B cell (primary cell): ENCODE data around the gene ACTN1. TPM values are rescaled to one million over a fixed set of nuclear protein-coding genes. Genes with fewer than 3 reads are reported as not detected.

Experiments used
- ATAC-seq: fragments of 200-7000 bp; cut with Tn5 transposase; one replicate; pipeline ENCODE4 v1.10.0; 2021; ENCODE audit warnings: low read depth, mild to moderate bottlenecking, moderate number of reproducible peaks, moderate library complexity
- CTCF ChIA-PET: fragments of 350-600 bp; sonication (Branson Sonifier 250); formaldehyde crosslinking; loops from one replicate; lab custom pipeline; 2021; ENCODE audit warnings: antibody characterized with exemption, inconsistent platforms; lab: Charles Lee
- POLR2A ChIA-PET: fragments of 350-600 bp; sonication (Branson Sonifier 250); formaldehyde crosslinking; loops from one replicate; lab custom pipeline; 2021; ENCODE audit warnings: antibody characterized with exemption; lab: Charles Lee
- DNase-seq: peaks from one replicate; pipeline ENCODE4 v3.0.0; 2013
- H2AFZ ChIP-seq: 2 replicates; pipeline ENCODE4 v1.6.1; 2012; ENCODE audit warnings: mild to moderate bottlenecking, low read depth, low read length; ENCODE audit not compliant: insufficient read depth, poor library complexity, severe bottlenecking
- H3K27ac ChIP-seq, 2 donors: 1 replicate in 1 of 2; 2 replicates in 1 of 2; pipeline ENCODE4 v1.5.1; 2012 to 2013; ENCODE audit warnings: low read length in 2 of 2, mild to moderate bottlenecking in 2 of 2, moderate library complexity in 1 of 2
- H3K27me3 ChIP-seq, 4 experiments: fragments of 200-600 bp in 1 of 4; sonication (generic) in 1 of 4; replicated peaks in 1 of 4; 1 replicate in 2 of 4; 2 replicates in 2 of 4; pipeline versions ENCODE4 v1.6.1 to v1.7.0; 2013 to 2016; ENCODE audit warnings: low read length in 3 of 4, mild to moderate bottlenecking in 2 of 4, mixed read lengths in 1 of 4, moderate library complexity in 1 of 4; ENCODE audit not compliant: insufficient read depth in 4 of 4, control insufficient read depth in 3 of 4; ENCODE audit errors: control extremely low read depth in 1 of 4
- H3K36me3 ChIP-seq, 2 experiments: replicated peaks in 1 of 2; 1 replicate in 1 of 2; 2 replicates in 1 of 2; pipeline versions ENCODE4 v1.6.1 to v1.7.1; 2013; ENCODE audit warnings: low read length in 1 of 2; ENCODE audit not compliant: insufficient read depth in 2 of 2, control insufficient read depth in 1 of 2; ENCODE audit errors: control extremely low read depth in 1 of 2, extremely low read depth in 1 of 2
- H3K4me1 ChIP-seq, 2 donors: fragments of 200-600 bp in 1 of 2; sonication (generic) in 1 of 2; 1 replicate in 1 of 2; 2 replicates in 1 of 2; pipeline versions ENCODE4 v1.5.1 to v1.6.1; 2013 to 2017; ENCODE audit warnings: low read length in 2 of 2; ENCODE audit not compliant: control insufficient read depth in 2 of 2, insufficient read depth in 2 of 2
- H3K4me2 ChIP-seq: replicated peaks from 2 replicates; pipeline ENCODE3; 2012; ENCODE audit warnings: mild to moderate bottlenecking, low read depth, low read length; ENCODE audit not compliant: poor library complexity, severe bottlenecking
- H3K4me3 ChIP-seq, 5 experiments: fragments of 200-600 bp in 1 of 5; sonication (generic) in 1 of 5; 1 replicate in 3 of 5; 2 replicates in 2 of 5; pipeline versions ENCODE4 v1.5.1 to v1.7.0; 2011 to 2016; ENCODE audit warnings: low read length in 4 of 5, mild to moderate bottlenecking in 4 of 5, low read depth in 2 of 5, control low read depth in 1 of 5, moderate library complexity in 1 of 5; ENCODE audit not compliant: insufficient read depth in 1 of 5; ENCODE audit errors: control extremely low read depth in 1 of 5, extremely low read depth in 1 of 5
- H3K79me2 ChIP-seq: fragments of 200-600 bp; sonication (generic); one replicate; pipeline ENCODE4 v1.6.0; 2016; ENCODE audit warnings: low read length; ENCODE audit not compliant: control insufficient read depth, insufficient read depth
- H3K9ac ChIP-seq: fragments of 200-600 bp; sonication (generic); 2 replicates; pipeline ENCODE4 v1.6.1; 2017; ENCODE audit warnings: mild to moderate bottlenecking, low read length, moderate library complexity
- H3K9me3 ChIP-seq, 3 donors: one replicate each; pipeline versions ENCODE4 v1.6.1 to v1.7.1; 2013; ENCODE audit warnings: low read length in 2 of 3; ENCODE audit not compliant: control insufficient read depth in 2 of 3, insufficient read depth in 1 of 3; ENCODE audit errors: control extremely low read depth in 1 of 3
- H4K20me1 ChIP-seq: 2 replicates; pipeline ENCODE4 v1.6.0; 2012; ENCODE audit warnings: mild to moderate bottlenecking, low read length; ENCODE audit not compliant: insufficient read depth, control insufficient read depth, poor library complexity, severe bottlenecking
- H3K27ac Mint-ChIP-seq: one replicate; pipeline ENCODE4 v1.8.0; 2021; ENCODE audit warnings: mixed read lengths
- H3K27me3 Mint-ChIP-seq: one replicate; pipeline ENCODE4 v1.8.0; 2021; ENCODE audit warnings: mixed read lengths
- H3K4me1 Mint-ChIP-seq: one replicate; pipeline ENCODE4 v1.8.0; 2021; ENCODE audit warnings: mixed read lengths
- H3K4me3 Mint-ChIP-seq: one replicate; pipeline ENCODE4 v1.8.0; 2021; ENCODE audit warnings: mixed read lengths
- H3K9me3 Mint-ChIP-seq: one replicate; pipeline ENCODE4 v1.8.0; 2022; ENCODE audit warnings: mixed read lengths; ENCODE audit not compliant: insufficient read depth
- EZH2 ChIP-seq: IDR thresholded peaks from 2 replicates; pipeline ENCODE4 v1.6.1; 2012; ENCODE audit warnings: borderline replicate concordance, low read depth, mild to moderate bottlenecking, moderate library complexity, low read length; ENCODE audit not compliant: insufficient read depth, poor library complexity, severe bottlenecking
- WGBS: methylation state at CpG from one replicate; pipeline ENCODE4 v1.1.5; 2013; ENCODE audit warnings: missing lambda C conversion rate; ENCODE audit not compliant: insufficient coverage; 5-methylcytosine and 5-hydroxymethylcytosine counted together
- intact Hi-C: fragments of 100-400 bp; cut with micrococcal nuclease; formaldehyde crosslinking; loops from one replicate; pipeline ENCODE4 v1.10.0; 2022
- polyA plus RNA-seq: library from polyadenylated mRNA; depleted of rRNA; stranded (reverse); fragments of >200 nt; gene quantifications from 2 replicates; pipeline ENCODE4 v1.2.3, GENCODE V29; 2012
- total RNA-seq, 2 donors: library from RNA; stranded (reverse); fragments of 120-200 nt in 1 of 2; gene quantifications; 1 replicate in 1 of 2; 2 replicates in 1 of 2; pipeline versions ENCODE4 v1.2.3 to v1.2.4, GENCODE V29; 2013 to 2022
- TF ChIP-seq, protein P1 (sequence below): fragments of 200-600 bp; IDR thresholded peaks from one replicate; pipeline ENCODE4 v1.8.0; 2022; ENCODE audit warnings: antibody characterized with exemption, mild to moderate bottlenecking

Gene ACTN1
- total and polyA plus RNA-seq, 2 donors (not counting 1 experiment from before 2014, with no cell fraction given), result 0.74 to 0.89 TPM

DNA sequence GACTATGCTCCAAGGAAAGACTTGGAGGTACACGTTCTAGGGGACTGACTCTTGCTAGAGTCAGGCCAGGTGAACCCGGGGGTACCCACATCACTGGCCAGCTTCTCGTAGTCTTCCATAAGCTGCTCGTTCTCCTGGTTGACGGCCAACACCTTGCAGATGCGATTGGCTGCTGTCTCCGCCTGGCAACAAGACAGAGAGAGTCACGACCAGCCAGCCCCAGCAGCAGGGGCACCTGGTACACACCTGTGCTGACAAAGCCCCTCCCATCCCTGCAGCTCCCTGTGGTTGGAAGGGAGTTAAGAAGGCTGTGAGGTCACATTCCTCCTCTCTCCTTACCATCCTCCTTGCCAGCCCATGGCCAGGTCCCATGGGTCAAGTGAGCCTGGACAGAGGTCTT lies 85.5 kb downstream of the ACTN1 start:
- Histone ChIP-seq H3K4me1 (no peaks in the 10 kb centered on the region), H4K20me1 (no peaks in the 10 kb centered on the region), H3K9me3 (no peaks in the 10 kb centered on the region), H3K4me2 (no peak overlapping the region), H3K27me3 (no peaks in the 10 kb centered on the region), H3K9ac (no peak overlapping the region), H3K27ac (no peak overlapping the region), H3K4me3 (no peak overlapping the region), H3K79me2 (no peaks in the 10 kb centered on the region), H2AFZ (no peak overlapping the region), H3K36me3 (no peaks in the 10 kb centered on the region)
- intact Hi-C loops, result no loop called here
- Mint-ChIP-seq H3K9me3 (no peaks in the 10 kb centered on the region), H3K4me1 (peaks cover 2% of the 10 kb centered on the region), H3K27ac (no peak overlapping the region), H3K4me3 (no peak overlapping the region), H3K27me3 (peaks cover 13% of the 10 kb centered on the region)
- no peak for DNase-seq
- ATAC-seq, result no peak
- TF ChIP-seq EZH2, result no peak
- TF ChIP-seq, protein P1, sequence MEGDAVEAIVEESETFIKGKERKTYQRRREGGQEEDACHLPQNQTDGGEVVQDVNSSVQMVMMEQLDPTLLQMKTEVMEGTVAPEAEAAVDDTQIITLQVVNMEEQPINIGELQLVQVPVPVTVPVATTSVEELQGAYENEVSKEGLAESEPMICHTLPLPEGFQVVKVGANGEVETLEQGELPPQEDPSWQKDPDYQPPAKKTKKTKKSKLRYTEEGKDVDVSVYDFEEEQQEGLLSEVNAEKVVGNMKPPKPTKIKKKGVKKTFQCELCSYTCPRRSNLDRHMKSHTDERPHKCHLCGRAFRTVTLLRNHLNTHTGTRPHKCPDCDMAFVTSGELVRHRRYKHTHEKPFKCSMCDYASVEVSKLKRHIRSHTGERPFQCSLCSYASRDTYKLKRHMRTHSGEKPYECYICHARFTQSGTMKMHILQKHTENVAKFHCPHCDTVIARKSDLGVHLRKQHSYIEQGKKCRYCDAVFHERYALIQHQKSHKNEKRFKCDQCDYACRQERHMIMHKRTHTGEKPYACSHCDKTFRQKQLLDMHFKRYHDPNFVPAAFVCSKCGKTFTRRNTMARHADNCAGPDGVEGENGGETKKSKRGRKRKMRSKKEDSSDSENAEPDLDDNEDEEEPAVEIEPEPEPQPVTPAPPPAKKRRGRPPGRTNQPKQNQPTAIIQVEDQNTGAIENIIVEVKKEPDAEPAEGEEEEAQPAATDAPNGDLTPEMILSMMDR, result no peak
- ChIA-PET POLR2A (no interaction called here), CTCF (no interaction called here)
- 93% methylated on average over 8 of the region's 8 CpGs for WGBS

GRCh38 chr14:68892961-68893360 lies 86.1 kb downstream of the ACTN1 start:
- Mint-ChIP-seq H3K27me3 (peaks cover 8% of the 10 kb centered on the region), H3K9me3 (no peaks in the 10 kb centered on the region), H3K4me1 (no peaks in the 10 kb centered on the region), H3K4me3 (no peak overlapping the region), H3K27ac (no peak overlapping the region)
- Histone ChIP-seq H3K27me3 (no peaks in the 10 kb centered on the region), H3K4me3 (no peak overlapping the region), H3K27ac (no peak overlapping the region), H3K79me2 (no peaks in the 10 kb centered on the region), H3K4me1 (no peaks in the 10 kb centered on the region), H2AFZ (no peak overlapping the region), H3K4me2 (no peak overlapping the region), H4K20me1 (no peaks in the 10 kb centered on the region), H3K36me3 (no peaks in the 10 kb centered on the region), H3K9me3 (no peaks in the 10 kb centered on the region), H3K9ac (no peak overlapping the region)
- ChIA-PET CTCF (interaction anchor here (0.6 kb wide), 1 partner anchor 29 kb away, joined by 3 read pairs; no protein-coding TSS in a partner anchor), POLR2A (no interaction called here)
- ATAC-seq (no peak), DNase-seq (no peak)
- 94% methylated on average over 5 of the region's 6 CpGs for WGBS
- intact Hi-C loops, result no loop called here
- TF ChIP-seq EZH2, result no peak
- TF ChIP-seq, protein P1, result no peak
